B cell (primary cell): ENCODE data around the gene OR10H1. TPM values are rescaled to one million over a fixed set of nuclear protein-coding genes. Genes with fewer than 3 reads are reported as not detected.

ENCODE experiments used
- ATAC-seq: fragments of 200-7000 bp; cut with Tn5 transposase; one replicate; pipeline ENCODE4 v1.10.0; 2021; ENCODE audit warnings: low read depth, mild to moderate bottlenecking, moderate number of reproducible peaks, moderate library complexity
- CTCF ChIA-PET: fragments of 350-600 bp; sonication (Branson Sonifier 250); formaldehyde crosslinking; loops from one replicate; lab custom pipeline; 2021; ENCODE audit warnings: antibody characterized with exemption, inconsistent platforms; lab: Charles Lee
- POLR2A ChIA-PET: fragments of 350-600 bp; sonication (Branson Sonifier 250); formaldehyde crosslinking; loops from one replicate; lab custom pipeline; 2021; ENCODE audit warnings: antibody characterized with exemption; lab: Charles Lee
- DNase-seq: peaks from one replicate; pipeline ENCODE4 v3.0.0; 2013
- H2AFZ ChIP-seq: 2 replicates; pipeline ENCODE4 v1.6.1; 2012; ENCODE audit warnings: mild to moderate bottlenecking, low read depth, low read length; ENCODE audit not compliant: insufficient read depth, poor library complexity, severe bottlenecking
- H3K27ac ChIP-seq, 2 donors: 1 replicate in 1 of 2; 2 replicates in 1 of 2; pipeline ENCODE4 v1.5.1; 2012 to 2013; ENCODE audit warnings: low read length in 2 of 2, mild to moderate bottlenecking in 2 of 2, moderate library complexity in 1 of 2
- H3K27me3 ChIP-seq, 4 experiments: fragments of 200-600 bp in 1 of 4; sonication (generic) in 1 of 4; replicated peaks in 1 of 4; 1 replicate in 2 of 4; 2 replicates in 2 of 4; pipeline versions ENCODE4 v1.6.1 to v1.7.0; 2013 to 2016; ENCODE audit warnings: low read length in 3 of 4, mild to moderate bottlenecking in 2 of 4, mixed read lengths in 1 of 4, moderate library complexity in 1 of 4; ENCODE audit not compliant: insufficient read depth in 4 of 4, control insufficient read depth in 3 of 4; ENCODE audit errors: control extremely low read depth in 1 of 4
- H3K36me3 ChIP-seq, 2 experiments: replicated peaks in 1 of 2; 1 replicate in 1 of 2; 2 replicates in 1 of 2; pipeline versions ENCODE4 v1.6.1 to v1.7.1; 2013; ENCODE audit warnings: low read length in 1 of 2; ENCODE audit not compliant: insufficient read depth in 2 of 2, control insufficient read depth in 1 of 2; ENCODE audit errors: control extremely low read depth in 1 of 2, extremely low read depth in 1 of 2
- H3K4me1 ChIP-seq, 2 donors: fragments of 200-600 bp in 1 of 2; sonication (generic) in 1 of 2; 1 replicate in 1 of 2; 2 replicates in 1 of 2; pipeline versions ENCODE4 v1.5.1 to v1.6.1; 2013 to 2017; ENCODE audit warnings: low read length in 2 of 2; ENCODE audit not compliant: control insufficient read depth in 2 of 2, insufficient read depth in 2 of 2
- H3K4me2 ChIP-seq: replicated peaks from 2 replicates; pipeline ENCODE3; 2012; ENCODE audit warnings: mild to moderate bottlenecking, low read depth, low read length; ENCODE audit not compliant: poor library complexity, severe bottlenecking
- H3K4me3 ChIP-seq, 5 experiments: fragments of 200-600 bp in 1 of 5; sonication (generic) in 1 of 5; 1 replicate in 3 of 5; 2 replicates in 2 of 5; pipeline versions ENCODE4 v1.5.1 to v1.7.0; 2011 to 2016; ENCODE audit warnings: low read length in 4 of 5, mild to moderate bottlenecking in 4 of 5, low read depth in 2 of 5, control low read depth in 1 of 5, moderate library complexity in 1 of 5; ENCODE audit not compliant: insufficient read depth in 1 of 5; ENCODE audit errors: control extremely low read depth in 1 of 5, extremely low read depth in 1 of 5
- H3K79me2 ChIP-seq: fragments of 200-600 bp; sonication (generic); one replicate; pipeline ENCODE4 v1.6.0; 2016; ENCODE audit warnings: low read length; ENCODE audit not compliant: control insufficient read depth, insufficient read depth
- H3K9ac ChIP-seq: fragments of 200-600 bp; sonication (generic); 2 replicates; pipeline ENCODE4 v1.6.1; 2017; ENCODE audit warnings: mild to moderate bottlenecking, low read length, moderate library complexity
- H3K9me3 ChIP-seq, 3 donors: one replicate each; pipeline versions ENCODE4 v1.6.1 to v1.7.1; 2013; ENCODE audit warnings: low read length in 2 of 3; ENCODE audit not compliant: control insufficient read depth in 2 of 3, insufficient read depth in 1 of 3; ENCODE audit errors: control extremely low read depth in 1 of 3
- H4K20me1 ChIP-seq: 2 replicates; pipeline ENCODE4 v1.6.0; 2012; ENCODE audit warnings: mild to moderate bottlenecking, low read length; ENCODE audit not compliant: insufficient read depth, control insufficient read depth, poor library complexity, severe bottlenecking
- H3K27ac Mint-ChIP-seq: one replicate; pipeline ENCODE4 v1.8.0; 2021; ENCODE audit warnings: mixed read lengths
- H3K27me3 Mint-ChIP-seq: one replicate; pipeline ENCODE4 v1.8.0; 2021; ENCODE audit warnings: mixed read lengths
- H3K4me1 Mint-ChIP-seq: one replicate; pipeline ENCODE4 v1.8.0; 2021; ENCODE audit warnings: mixed read lengths
- H3K4me3 Mint-ChIP-seq: one replicate; pipeline ENCODE4 v1.8.0; 2021; ENCODE audit warnings: mixed read lengths
- H3K9me3 Mint-ChIP-seq: one replicate; pipeline ENCODE4 v1.8.0; 2022; ENCODE audit warnings: mixed read lengths; ENCODE audit not compliant: insufficient read depth
- EZH2 ChIP-seq: IDR thresholded peaks from 2 replicates; pipeline ENCODE4 v1.6.1; 2012; ENCODE audit warnings: borderline replicate concordance, low read depth, mild to moderate bottlenecking, moderate library complexity, low read length; ENCODE audit not compliant: insufficient read depth, poor library complexity, severe bottlenecking
- WGBS: methylation state at CpG from one replicate; pipeline ENCODE4 v1.1.5; 2013; ENCODE audit warnings: missing lambda C conversion rate; ENCODE audit not compliant: insufficient coverage; 5-methylcytosine and 5-hydroxymethylcytosine counted together
- intact Hi-C: fragments of 100-400 bp; cut with micrococcal nuclease; formaldehyde crosslinking; loops from one replicate; pipeline ENCODE4 v1.10.0; 2022
- polyA plus RNA-seq: library from polyadenylated mRNA; depleted of rRNA; stranded (reverse); fragments of >200 nt; gene quantifications from 2 replicates; pipeline ENCODE4 v1.2.3, GENCODE V29; 2012
- total RNA-seq, 2 donors: library from RNA; stranded (reverse); fragments of 120-200 nt in 1 of 2; gene quantifications; 1 replicate in 1 of 2; 2 replicates in 1 of 2; pipeline versions ENCODE4 v1.2.3 to v1.2.4, GENCODE V29; 2013 to 2022
- TF ChIP-seq, protein P1 (sequence below): fragments of 200-600 bp; IDR thresholded peaks from one replicate; pipeline ENCODE4 v1.8.0; 2022; ENCODE audit warnings: antibody characterized with exemption, mild to moderate bottlenecking

OR10H1 gene
- total and polyA plus RNA-seq, 2 donors (not counting 1 experiment from before 2014, with no cell fraction given), result 0.10 TPM; not detected in 1

DNA sequence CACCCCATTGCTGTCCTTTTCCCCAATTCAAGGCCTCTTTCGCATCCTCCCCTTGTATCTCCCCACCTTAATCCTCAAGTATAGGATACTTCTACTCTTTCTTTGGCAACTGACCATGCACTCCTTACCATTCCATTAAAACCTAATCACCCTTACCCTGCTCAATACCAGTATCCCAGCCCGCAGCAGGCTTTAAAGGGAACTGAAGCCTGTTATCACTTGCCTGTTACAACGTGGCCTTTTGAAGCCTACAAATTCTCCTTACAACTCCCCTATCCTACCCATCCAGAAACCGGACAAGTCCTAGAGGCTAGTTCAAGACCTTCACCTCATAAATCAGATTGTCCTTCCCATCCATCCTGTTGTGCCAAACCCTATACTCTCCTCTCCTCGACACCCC is 16.2 kb upstream of the OR10H1 start:
- Histone ChIP-seq H3K27ac (no peak overlapping the region), H2AFZ (no peak overlapping the region), H3K9me3 (no peaks in the 10 kb centered on the region), H3K36me3 (no peaks in the 10 kb centered on the region), H4K20me1 (no peaks in the 10 kb centered on the region), H3K79me2 (no peaks in the 10 kb centered on the region), H3K4me3 (no peak overlapping the region), H3K4me2 (no peak overlapping the region), H3K27me3 (no peaks in the 10 kb centered on the region), H3K9ac (no peak overlapping the region), H3K4me1 (peaks cover 7 to 8% of the 10 kb centered on the region in 2 donors)
- ATAC-seq, result no peak
- no peak overlapping the region for H3K4me3 Mint-ChIP-seq
- no peak for TF ChIP-seq EZH2
- TF ChIP-seq, protein P1, sequence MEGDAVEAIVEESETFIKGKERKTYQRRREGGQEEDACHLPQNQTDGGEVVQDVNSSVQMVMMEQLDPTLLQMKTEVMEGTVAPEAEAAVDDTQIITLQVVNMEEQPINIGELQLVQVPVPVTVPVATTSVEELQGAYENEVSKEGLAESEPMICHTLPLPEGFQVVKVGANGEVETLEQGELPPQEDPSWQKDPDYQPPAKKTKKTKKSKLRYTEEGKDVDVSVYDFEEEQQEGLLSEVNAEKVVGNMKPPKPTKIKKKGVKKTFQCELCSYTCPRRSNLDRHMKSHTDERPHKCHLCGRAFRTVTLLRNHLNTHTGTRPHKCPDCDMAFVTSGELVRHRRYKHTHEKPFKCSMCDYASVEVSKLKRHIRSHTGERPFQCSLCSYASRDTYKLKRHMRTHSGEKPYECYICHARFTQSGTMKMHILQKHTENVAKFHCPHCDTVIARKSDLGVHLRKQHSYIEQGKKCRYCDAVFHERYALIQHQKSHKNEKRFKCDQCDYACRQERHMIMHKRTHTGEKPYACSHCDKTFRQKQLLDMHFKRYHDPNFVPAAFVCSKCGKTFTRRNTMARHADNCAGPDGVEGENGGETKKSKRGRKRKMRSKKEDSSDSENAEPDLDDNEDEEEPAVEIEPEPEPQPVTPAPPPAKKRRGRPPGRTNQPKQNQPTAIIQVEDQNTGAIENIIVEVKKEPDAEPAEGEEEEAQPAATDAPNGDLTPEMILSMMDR, result no peak
- ChIA-PET CTCF (no interaction called here), POLR2A (no interaction called here)
- no peaks in the 10 kb centered on the region for H3K9me3 Mint-ChIP-seq
- no peak overlapping the region for H3K27ac Mint-ChIP-seq
- WGBS, result 81% methylated on average over 5 of the region's 5 CpGs
- H3K27me3 Mint-ChIP-seq, result peaks cover 18% of the 10 kb centered on the region
- H3K4me1 Mint-ChIP-seq, result peaks cover 6% of the 10 kb centered on the region
- no peak for DNase-seq
- intact Hi-C loops, result no loop called here

DNA sequence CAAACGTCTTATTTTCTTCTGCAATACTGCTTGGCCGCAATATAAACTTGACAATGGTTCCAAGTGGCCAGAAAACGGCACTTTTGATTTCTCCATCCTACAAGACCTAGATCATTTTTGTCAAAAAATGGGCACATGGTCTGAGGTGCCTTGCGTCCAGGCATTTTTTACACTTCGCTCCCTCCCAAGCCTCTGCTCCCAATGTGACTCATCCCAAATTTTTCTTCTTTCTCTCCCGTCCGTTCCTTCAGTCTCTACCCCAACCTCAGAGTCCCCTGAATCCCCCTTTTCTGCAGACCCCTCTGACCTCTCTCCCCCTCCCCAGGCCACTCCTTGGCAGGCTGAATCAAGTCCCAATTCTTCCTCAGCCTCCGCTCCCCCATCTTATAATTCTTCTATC is 14.3 kb upstream of the OR10H1 start:
- no peak for ATAC-seq
- TF ChIP-seq EZH2, result no peak
- TF ChIP-seq, protein P1, result no peak
- Histone ChIP-seq H4K20me1 (no peaks in the 10 kb centered on the region), H3K4me3 (no peak overlapping the region), H3K79me2 (no peaks in the 10 kb centered on the region), H2AFZ (no peak overlapping the region), H3K9me3 (no peaks in the 10 kb centered on the region), H3K27me3 (no peaks in the 10 kb centered on the region), H3K9ac (no peak overlapping the region), H3K4me2 (no peak overlapping the region), H3K27ac (no peak overlapping the region), H3K36me3 (no peaks in the 10 kb centered on the region), H3K4me1 (no peaks in the 10 kb centered on the region)
- no peak for DNase-seq
- Mint-ChIP-seq H3K4me1 (no peaks in the 10 kb centered on the region), H3K27ac (no peak overlapping the region), H3K27me3 (peaks cover 18% of the 10 kb centered on the region), H3K4me3 (no peak overlapping the region), H3K9me3 (no peaks in the 10 kb centered on the region)
- ChIA-PET POLR2A (no interaction called here), CTCF (no interaction called here)
- WGBS, result 92% methylated on average over 6 of the region's 8 CpGs
- intact Hi-C loops, result no loop called here
